CD4-positive, alpha-beta T cell treated with Interleukin-15 for 4 hours (primary cell): Measurements from ENCODE around the gene USP50.
"Not testable (repeated sequence)": the region's sequence is repeated elsewhere in the genome, so short reads cannot be mapped to it uniquely, and the experiment has no call there.

Source experiments
- DNase-seq: peaks from one replicate; pipeline ENCODE4 v3.0.0-alpha.2; 2020; ENCODE audit warnings: low spot score

Gene USP50

DNA sequence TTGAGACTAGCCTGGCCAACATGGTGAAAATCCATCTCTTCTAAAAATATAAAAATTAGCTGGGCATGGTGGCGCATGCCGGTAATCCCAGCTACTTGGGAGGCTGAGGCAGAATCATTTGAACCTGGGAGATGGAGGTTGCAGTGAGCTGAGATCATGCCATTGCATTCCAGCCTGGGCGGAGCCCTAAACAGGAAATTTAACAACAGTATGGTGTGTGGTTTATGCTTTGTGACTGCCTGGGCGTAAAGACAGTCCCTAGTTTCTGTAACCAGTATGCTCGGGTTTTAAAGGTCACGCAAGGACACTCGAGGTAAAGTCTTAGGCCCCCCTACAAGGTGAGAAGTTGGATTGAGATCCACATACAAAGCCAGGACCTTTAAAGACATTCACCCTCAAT lies 43.3 kb downstream of the USP50 start:
- no peak for DNase-seq

- DNase-seq: no peak
Measured at GRCh38 chr15:50501815-50502214, 44.7 kb downstream of the USP50 start.

DNA sequence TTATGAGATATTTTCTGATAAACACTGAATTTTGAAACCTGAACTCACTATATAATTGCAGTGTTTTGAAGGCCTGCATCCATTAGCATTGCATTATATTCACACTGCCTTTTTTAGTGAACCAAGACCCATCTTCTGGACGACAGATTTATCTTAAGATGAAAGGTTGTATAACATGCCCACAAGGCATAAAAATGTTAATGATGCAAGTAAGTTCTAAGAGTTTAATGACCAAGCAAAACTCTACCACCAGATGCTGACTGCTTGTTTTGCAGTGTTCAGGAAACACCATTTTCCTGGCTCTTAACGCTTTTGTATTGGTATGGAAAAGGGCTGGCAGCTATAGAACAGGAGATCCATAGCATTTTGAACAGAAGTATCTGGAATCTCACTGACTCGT lies 46.1 kb downstream of the USP50 start:
- no peak for DNase-seq

DNA sequence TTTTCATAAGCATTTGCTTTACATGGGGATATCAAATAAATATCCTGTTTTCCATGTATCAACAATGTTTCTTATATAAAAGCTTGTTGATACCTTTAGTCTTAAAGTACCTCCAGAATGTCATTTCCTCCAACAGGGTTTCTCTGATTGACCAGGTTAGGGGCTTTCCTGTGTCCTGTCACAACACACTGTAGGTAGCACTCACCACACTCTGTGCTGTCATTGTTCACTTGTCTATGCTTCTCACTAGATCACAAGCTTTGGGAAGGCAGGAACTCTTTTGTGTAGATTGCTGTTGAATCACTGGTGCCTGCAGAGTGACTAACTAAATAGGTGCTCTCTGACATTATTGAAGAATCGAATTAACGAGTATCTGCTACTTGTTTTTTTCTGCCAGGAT lies 49.8 kb downstream of the USP50 start:
- no peak for DNase-seq

- not testable (repeated sequence) for DNase-seq
Measured at GRCh38 chr15:50494547-50494946, 51.9 kb downstream of the USP50 start.

DNA sequence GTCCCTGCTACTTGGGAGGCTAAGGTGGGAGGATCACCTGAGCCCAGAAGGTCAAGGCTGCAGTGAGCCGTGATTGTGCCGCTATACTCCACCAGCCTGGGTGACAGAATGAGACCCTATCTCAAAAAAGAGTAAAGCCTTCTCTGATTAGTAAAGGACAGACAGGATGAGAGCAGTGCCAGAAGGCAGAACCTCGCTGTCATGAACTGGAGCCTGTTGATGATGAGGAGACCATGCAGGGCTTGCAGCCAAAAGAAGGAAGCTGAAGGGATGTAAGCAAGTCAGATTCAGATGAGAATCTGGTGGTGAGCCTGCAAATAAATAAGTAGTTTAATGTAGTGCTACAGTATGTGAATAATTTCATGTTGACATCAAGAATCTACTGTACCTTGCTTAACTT lies 52.8 kb downstream of the USP50 start:
- no peak for DNase-seq

- DNase-seq: no peak
Measured at GRCh38 chr15:50487287-50487686, 59.2 kb downstream of the USP50 start.

DNA sequence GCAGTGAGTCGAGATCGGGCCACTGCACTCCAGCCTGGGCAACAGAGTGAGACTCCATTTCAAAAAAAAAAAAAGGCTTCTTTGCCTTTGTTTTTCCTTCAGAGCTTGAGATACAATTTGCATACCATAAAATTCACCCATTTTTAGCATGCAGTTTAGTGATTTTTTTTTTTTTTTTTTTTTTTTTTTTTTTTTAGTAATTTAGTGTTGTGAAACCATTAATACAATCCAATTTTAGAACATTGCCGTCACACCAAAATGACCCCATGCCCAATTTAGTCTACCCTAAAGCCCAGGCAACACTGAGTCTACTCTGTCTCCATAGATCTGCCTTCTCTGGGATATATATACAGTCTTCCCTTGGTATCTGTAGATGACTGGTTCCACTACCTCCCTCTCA lies 61.1 kb downstream of the USP50 start:
- no peak for DNase-seq

DNA sequence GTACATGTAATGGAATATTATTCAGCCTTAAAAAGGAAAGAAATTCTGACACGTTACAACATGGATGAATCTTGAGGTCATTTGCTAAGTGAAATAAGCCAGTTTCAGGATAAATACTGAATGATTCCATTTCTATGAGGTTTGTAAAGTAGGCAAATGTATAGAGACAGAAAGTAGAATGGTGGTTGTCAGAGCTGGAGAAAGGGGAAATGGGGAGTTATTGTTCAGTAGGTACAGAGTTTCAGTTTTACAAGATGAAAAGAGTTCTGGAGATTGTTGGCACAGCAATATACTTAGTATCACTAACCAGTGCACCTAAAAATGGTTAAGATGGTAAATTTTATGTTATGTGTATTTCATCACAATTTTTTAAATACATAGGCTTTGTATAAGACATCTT lies 61.7 kb downstream of the USP50 start:
- no peak for DNase-seq

GRCh38 chr15:50476143-50476542 lies 70.3 kb downstream of the USP50 start:
- DNase-seq: no peak

DNA sequence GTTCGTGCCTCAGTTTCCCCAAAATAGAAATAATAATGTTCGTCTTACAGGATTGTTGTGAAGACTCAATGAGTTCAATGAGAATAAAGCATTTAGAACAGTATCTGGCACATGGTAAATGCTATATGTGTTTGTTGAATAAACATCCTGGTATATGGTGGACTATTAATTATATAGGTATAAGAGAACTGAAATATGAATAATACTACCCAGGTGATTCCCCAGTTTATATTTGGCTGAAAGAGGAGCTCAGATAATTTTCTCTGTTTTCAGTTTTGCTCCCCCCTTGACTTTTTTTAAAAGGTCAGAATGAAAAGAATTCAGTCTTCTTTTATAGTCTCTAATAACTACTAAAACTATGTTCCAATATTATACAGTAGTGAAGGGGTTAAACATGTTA lies 75.4 kb downstream of the USP50 start:
- no peak for DNase-seq

- DNase-seq: no peak
Measured at GRCh38 chr15:50463423-50464358, 82.8 kb downstream of the USP50 start.

DNA sequence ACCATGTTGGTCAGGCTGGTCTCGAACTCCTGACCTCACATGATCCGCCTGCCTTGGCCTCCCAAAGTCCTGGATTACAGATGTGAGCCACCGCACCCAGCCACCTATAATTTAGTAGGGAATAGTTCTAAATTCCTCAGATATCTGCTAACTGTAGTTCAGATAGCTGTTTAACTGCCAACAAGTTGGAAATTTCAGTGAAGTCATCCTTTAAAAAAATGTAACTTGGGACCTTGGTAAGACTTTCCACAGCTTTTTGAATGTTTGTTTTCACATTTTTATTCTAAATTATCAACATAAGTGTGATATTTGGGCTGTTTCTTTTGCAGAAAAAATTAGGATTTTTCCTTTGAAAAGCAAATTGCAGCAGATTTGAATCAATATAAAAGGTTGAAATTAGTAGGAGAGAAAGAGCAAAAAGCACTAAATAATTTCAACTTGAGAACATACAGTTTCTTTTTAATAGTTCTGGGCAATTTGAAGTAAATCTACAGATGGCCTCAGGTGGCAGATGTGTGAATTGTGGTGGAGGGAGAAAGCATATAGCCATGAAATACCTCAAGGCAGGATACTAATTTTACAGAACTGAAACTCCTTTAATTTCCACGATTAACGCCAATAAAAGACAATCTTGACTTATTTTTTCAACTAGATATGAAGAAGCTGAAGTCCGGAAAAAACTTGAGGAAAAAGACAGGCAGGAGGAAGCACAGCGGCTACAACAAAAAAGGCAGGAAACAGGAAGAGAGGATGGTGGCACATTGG lies 87.9 kb downstream of the USP50 start:
- no peak for DNase-seq

- DNase-seq: no peak
Measured at GRCh38 chr15:50452927-50453326, 93.5 kb downstream of the USP50 start.
